K562 (cell line): ENCODE results near the gene SHTN1. TPM values are rescaled to one million over a fixed set of nuclear protein-coding genes. Genes with fewer than 3 reads are reported as not detected.

ENCODE experiments used
- ATAC-seq: fragments of 200-7000 bp; cut with Tn5 transposase; 3 replicates; pipeline ENCODE4 v1.9.1; 2020; ENCODE audit warnings: moderate library complexity
- BruUV-seq: library from RNA; stranded (reverse); fragments of 400-500 nt; replicated peaks from 2 replicates; lab custom pipeline; 2021; lab: Mats Ljungman, UMichigan
- CTCF ChIA-PET: fragments of 300-600 bp; formaldehyde crosslinking; extraction: SDS; loops from one replicate; lab custom pipeline; 2021; ENCODE audit warnings: low intra/inter-chr PET ratio; lab: Yijun Ruan, JAX
- POLR2A ChIA-PET: fragments of 300-600, 350-650 bp; sonication (Branson Sonifier 250); formaldehyde crosslinking; extraction: SDS; loops from one replicate; lab custom pipeline; 2021; ENCODE audit warnings: antibody characterized with exemption, inconsistent platforms; lab: Yijun Ruan, JAX
- DNase-seq, 4 experiments: peaks; one replicate each; pipeline versions ENCODE4 v3.0.0 to v3.0.0-alpha.2; 2011 to 2018; ENCODE audit warnings: low spot score in 3 of 4, mixed read lengths in 3 of 4; ENCODE audit errors: extremely low read depth in 1 of 4
- FAIRE-seq: peaks from 2 replicates; lab custom pipeline; 2011; peaks lifted over from hg19 to GRCh38; lab: Jason Lieb, UNC
- H2AFZ ChIP-seq: 2 replicates; pipeline ENCODE4 v1.6.0; 2011; ENCODE audit warnings: low read depth, low read length, control low read depth, inconsistent platforms
- H3K27ac ChIP-seq: fragments of 200-600 bp; 3 replicates; pipeline ENCODE4 v1.8.0; 2011; ENCODE audit warnings: low read depth, mild to moderate bottlenecking, control low read depth, inconsistent platforms, low read length, moderate library complexity, mixed read lengths; ENCODE audit errors: extremely low read depth
- H3K27me3 ChIP-seq, 2 experiments: fragments of 300-600 bp in 1 of 2; 2 replicates in 1 of 2; 3 replicates in 1 of 2; pipeline versions ENCODE4 v1.6.0 to v1.8.0; 2011; ENCODE audit warnings: inconsistent platforms in 2 of 2, low read length in 2 of 2, mild to moderate bottlenecking in 1 of 2, mixed read lengths in 1 of 2, moderate library complexity in 1 of 2; ENCODE audit not compliant: control insufficient read depth in 2 of 2, insufficient read depth in 2 of 2
- H3K36me3 ChIP-seq: fragments of 300-600 bp; 3 replicates; pipeline ENCODE4 v1.8.0; 2011; ENCODE audit warnings: mild to moderate bottlenecking, low read length, inconsistent platforms; ENCODE audit not compliant: control insufficient read depth, insufficient read depth
- H3K4me1 ChIP-seq, 2 experiments: fragments of 200-600 bp in 1 of 2; replicated peaks in 1 of 2; 2 replicates in 1 of 2; 3 replicates in 1 of 2; pipeline versions ENCODE4 v1.5.1 to v1.8.0; 2011; ENCODE audit warnings: inconsistent platforms in 2 of 2, low read length in 2 of 2, mild to moderate bottlenecking in 1 of 2, mixed read lengths in 1 of 2, moderate library complexity in 1 of 2; ENCODE audit not compliant: control insufficient read depth in 2 of 2, insufficient read depth in 2 of 2
- H3K4me2 ChIP-seq: 2 replicates; pipeline ENCODE4 v1.6.1; 2011; ENCODE audit warnings: low read length, control low read depth, inconsistent platforms, mixed read lengths; ENCODE audit not compliant: insufficient read depth
- H3K4me3 ChIP-seq: fragments of 200-600 bp; sonication (generic), shearing (Covaris generic); 2 replicates; pipeline ENCODE4 v1.5.1; 2016; ENCODE audit warnings: control low read depth, inconsistent platforms
- H3K79me2 ChIP-seq: fragments of 200-600 bp; 3 replicates; pipeline ENCODE4 v1.8.0; 2011; ENCODE audit warnings: low read length, inconsistent platforms; ENCODE audit not compliant: control insufficient read depth, insufficient read depth
- H3K9ac ChIP-seq, 2 experiments: 2 replicates each; pipeline versions ENCODE4 v1.6.0 to v1.6.1; 2011; ENCODE audit warnings: low read depth in 2 of 2, low read length in 2 of 2, control low read depth in 1 of 2, inconsistent platforms in 1 of 2, mild to moderate bottlenecking in 1 of 2, mixed read lengths in 1 of 2; ENCODE audit not compliant: insufficient read depth in 1 of 2
- H3K9me1 ChIP-seq: one replicate; pipeline ENCODE4 v1.6.0; 2011; ENCODE audit warnings: inconsistent platforms, mild to moderate bottlenecking, low read length, moderate library complexity; ENCODE audit not compliant: control insufficient read depth, insufficient read depth
- H3K9me3 ChIP-seq: replicated peaks from 2 replicates; pipeline ENCODE4 v1.5.1; 2011; ENCODE audit warnings: low read depth, low read length, inconsistent platforms; ENCODE audit not compliant: control insufficient read depth, insufficient read depth
- H4K20me1 ChIP-seq: replicated peaks from 2 replicates; pipeline ENCODE4 v1.6.1; 2011; ENCODE audit warnings: low read length, inconsistent platforms, mixed read lengths; ENCODE audit not compliant: control insufficient read depth, insufficient read depth
- FOXA1 ChIP-seq: fragments of 450-650 bp; IDR thresholded peaks from 2 replicates; pipeline ENCODE4 v1.6.1; 2016; ENCODE audit warnings: mild to moderate bottlenecking, borderline replicate concordance
- GTF2F1 ChIP-seq: IDR thresholded peaks from 2 replicates; pipeline ENCODE4 v1.6.1; 2011; ENCODE audit warnings: low read depth, low read length, improper control_type of control experiment
- ILF3 ChIP-seq: fragments of 450-650 bp; IDR thresholded peaks from 2 replicates; pipeline ENCODE4 v1.6.1; 2018; ENCODE audit warnings: antibody characterized with exemption, mild to moderate bottlenecking, moderate library complexity, borderline replicate concordance
- MEIS2 ChIP-seq: fragments of 450-650 bp; IDR thresholded peaks from 2 replicates; pipeline ENCODE4 v1.6.1; 2014; ENCODE audit warnings: mild to moderate bottlenecking; ENCODE audit not compliant: partially characterized antibody
- MTA3 ChIP-seq: fragments of 450-650 bp; formaldehyde crosslinking; IDR thresholded peaks from 2 replicates; pipeline ENCODE4 v1.6.1; 2017; ENCODE audit warnings: mild to moderate bottlenecking, borderline replicate concordance
- MYNN ChIP-seq, 2 experiments: sonication (generic); formaldehyde crosslinking in 1 of 2; IDR thresholded peaks; 2 replicates each; pipeline versions ENCODE4 v1.5.0 to v1.6.1; 2016 to 2020; ENCODE audit warnings: antibody characterized with exemption in 1 of 2, missing genetic modification reagents in 1 of 2
- POLR2AphosphoS2 ChIP-seq: IDR thresholded peaks from 2 replicates; pipeline ENCODE4 v1.6.1; 2012; ENCODE audit warnings: low read length, improper control_type of control experiment
- SMARCE1 ChIP-seq: fragments of 450-650 bp; IDR thresholded peaks from 2 replicates; pipeline ENCODE4 v1.7.1; 2016; ENCODE audit warnings: mild to moderate bottlenecking
- SPI1 ChIP-seq: IDR thresholded peaks from 2 replicates; pipeline ENCODE4 v1.6.1; 2011; ENCODE audit warnings: low read depth, low read length, control low read depth, borderline replicate concordance
- U2AF2 ChIP-seq: fragments of 200-400 bp; formaldehyde crosslinking; optimal IDR thresholded peaks from 2 replicates; pipeline ENCODE3; 2017; ENCODE audit warnings: low read depth, mild to moderate bottlenecking, low read length
- ZNF165 ChIP-seq: fragments of 250-450 bp; sonication (Bioruptor Pico); IDR thresholded peaks from 2 replicates; pipeline ENCODE4 v1.4.0; 2020; ENCODE audit warnings: borderline replicate concordance
- ZNF217 ChIP-seq: sonication (generic); formaldehyde crosslinking; IDR thresholded peaks from 2 replicates; pipeline ENCODE4 v1.8.0; 2022; ENCODE audit warnings: mild to moderate bottlenecking, missing genetic modification reagents
- ZNF354B ChIP-seq: fragments of 250-450 bp; sonication (Bioruptor Pico); IDR thresholded peaks from 2 replicates; pipeline ENCODE4 v1.4.0; 2020
- WGBS: fragments of 100-300 bp; shearing (Covaris generic); methylation state at CpG from one replicate; pipeline ENCODE4 v1.1.6; 2016; ENCODE audit warnings: low coverage, mixed read lengths; ENCODE audit not compliant: insufficient coverage; ENCODE audit errors: missing lambda C conversion rate; 5-methylcytosine and 5-hydroxymethylcytosine counted together
- in situ Hi-C: fragments of 300-500 bp; cut with MboI; formaldehyde crosslinking; loops from 4 replicates; pipeline ENCODE4 v1.15.0; 2018; ENCODE audit warnings: inconsistent platforms, mixed read lengths
- intact Hi-C: fragments of 100-400 bp; cut with micrococcal nuclease; formaldehyde crosslinking; loops from 2 replicates; pipeline ENCODE4 v1.14.2; 2022
- polyA plus RNA-seq, 8 experiments: library from polyadenylated mRNA; depleted of rRNA in 4 of 8; stranded (reverse) in 5 of 8; unstranded in 3 of 8; fragments of >200 nt; fragmentation: Nextera tagmentation in 2 of 8; fragmentation: Illumina TruSeq in 1 of 8; extraction: Ambion mirVana in 2 of 8; extraction: Trizol in 1 of 8; gene quantifications; 2 replicates each; pipeline versions ENCODE4 v1.2.1 to v1.2.3, GENCODE V29; 2011 to 2014; ENCODE audit warnings: inconsistent platforms in 1 of 8, missing spikeins in 1 of 8
- total RNA-seq, 7 experiments: library from RNA; depleted of rRNA in 6 of 7; stranded (reverse); fragments of >200 nt in 6 of 7; fragmentation: Illumina TruSeq in 2 of 7; extraction: Trizol in 2 of 7; gene quantifications; 2 replicates each; pipeline versions ENCODE4 v1.2.1 to v1.2.3, GENCODE V29; 2011 to 2021; ENCODE audit warnings: low replicate concordance in 1 of 7
- TF ChIP-seq, protein P1 (sequence below): fragments of 450-650 bp; IDR thresholded peaks from 2 replicates; pipeline ENCODE4 v1.6.1; 2017; ENCODE audit warnings: mild to moderate bottlenecking, moderate library complexity
- TF ChIP-seq, protein P2 (sequence below): sonication (generic); formaldehyde crosslinking; IDR thresholded peaks from 2 replicates; pipeline ENCODE4 v1.8.0; 2022; ENCODE audit warnings: mild to moderate bottlenecking, missing genetic modification reagents
- TF ChIP-seq, protein P3 (sequence below), 2 experiments: fragments of 450-650 bp; conservative IDR thresholded peaks; 2 replicates each; pipeline ENCODE4 v1.6.1; 2017; ENCODE audit warnings: mild to moderate bottlenecking in 2 of 2, moderate library complexity in 2 of 2
- TF ChIP-seq, protein P4 (sequence below): fragments of 250-450 bp; sonication (Bioruptor Pico); IDR thresholded peaks from 2 replicates; pipeline ENCODE4 v1.4.0; 2020; ENCODE audit warnings: mild to moderate bottlenecking, moderate library complexity, borderline replicate concordance

The SHTN1 gene
- total and polyA plus RNA-seq, 9 of the 15 experiments (the other 6 are each of a cell fraction or from before 2014, with no cell fraction given) = 5.4 to 21.3 (median 13.3) TPM

DNA sequence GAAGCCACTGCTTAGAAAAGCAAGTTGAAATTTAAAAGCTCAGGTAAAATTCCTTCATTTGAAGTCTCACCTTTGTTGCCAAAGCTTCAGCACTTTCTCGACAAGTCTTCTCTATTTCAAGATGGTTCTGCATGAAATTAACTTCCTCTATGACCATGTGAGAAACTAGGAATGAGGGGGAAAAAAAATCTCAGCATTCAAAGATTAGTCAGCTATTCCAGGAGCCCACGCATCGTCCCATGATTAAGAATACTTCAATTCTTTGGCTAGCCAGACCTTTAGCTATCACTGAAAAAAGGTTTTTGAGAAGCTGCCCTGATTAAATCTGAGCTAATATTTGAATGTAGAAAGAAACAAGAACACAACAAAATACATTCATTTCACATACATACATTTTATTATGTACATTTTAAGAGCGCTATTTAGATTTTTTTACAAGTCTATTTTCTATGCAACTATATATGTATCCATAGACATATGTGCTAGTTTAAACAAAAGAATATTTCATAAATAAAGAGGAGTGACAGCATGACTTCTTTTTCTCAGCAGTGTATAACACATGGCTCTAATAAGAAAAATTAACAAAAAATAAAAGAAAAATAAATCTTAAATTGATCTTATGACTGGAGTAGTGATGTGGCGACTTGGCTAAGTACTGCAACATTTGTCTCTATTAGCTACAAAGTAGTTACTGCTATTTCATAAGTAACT lies 44.8 kb downstream of the SHTN1 start:
- intact Hi-C loops (no loop called here), in situ Hi-C loops (no loop called here)
- FAIRE-seq = no peak
- Histone ChIP-seq H3K79me2 (no peaks in the 10 kb centered on the region), H3K27ac (no peak overlapping the region), H3K9me1 (no peaks in the 10 kb centered on the region), H3K9me3 (no peaks in the 10 kb centered on the region), H3K4me2 (no peak overlapping the region), H3K27me3 (no peaks in the 10 kb centered on the region), H2AFZ (no peak overlapping the region), H4K20me1 (no peaks in the 10 kb centered on the region), H3K9ac (no peak overlapping the region), H3K4me3 (no peak overlapping the region), H3K36me3 (peaks cover 10% of the 10 kb centered on the region; the same call in 2 of the 3 replicates), H3K4me1 (no peaks in the 10 kb centered on the region)
- ChIA-PET POLR2A (no interaction called here), CTCF (no interaction called here)
- 93% methylated on average over 5 of the region's 5 CpGs for WGBS
- no peak for ATAC-seq
- no TSS peak for BruUV-seq
- DNase-seq = no peak
- TF ChIP-seq, protein P1, sequence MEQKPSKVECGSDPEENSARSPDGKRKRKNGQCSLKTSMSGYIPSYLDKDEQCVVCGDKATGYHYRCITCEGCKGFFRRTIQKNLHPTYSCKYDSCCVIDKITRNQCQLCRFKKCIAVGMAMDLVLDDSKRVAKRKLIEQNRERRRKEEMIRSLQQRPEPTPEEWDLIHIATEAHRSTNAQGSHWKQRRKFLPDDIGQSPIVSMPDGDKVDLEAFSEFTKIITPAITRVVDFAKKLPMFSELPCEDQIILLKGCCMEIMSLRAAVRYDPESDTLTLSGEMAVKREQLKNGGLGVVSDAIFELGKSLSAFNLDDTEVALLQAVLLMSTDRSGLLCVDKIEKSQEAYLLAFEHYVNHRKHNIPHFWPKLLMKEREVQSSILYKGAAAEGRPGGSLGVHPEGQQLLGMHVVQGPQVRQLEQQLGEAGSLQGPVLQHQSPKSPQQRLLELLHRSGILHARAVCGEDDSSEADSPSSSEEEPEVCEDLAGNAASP = no peak
- no peak for TF ChIP-seq ZNF354B (CRISPR knock-in tag)
- TF ChIP-seq SMARCE1 = no peak
- no peak for TF ChIP-seq ILF3
- no peak for TF ChIP-seq SPI1
- TF ChIP-seq MEIS2 = no peak
- TF ChIP-seq, protein P2, sequence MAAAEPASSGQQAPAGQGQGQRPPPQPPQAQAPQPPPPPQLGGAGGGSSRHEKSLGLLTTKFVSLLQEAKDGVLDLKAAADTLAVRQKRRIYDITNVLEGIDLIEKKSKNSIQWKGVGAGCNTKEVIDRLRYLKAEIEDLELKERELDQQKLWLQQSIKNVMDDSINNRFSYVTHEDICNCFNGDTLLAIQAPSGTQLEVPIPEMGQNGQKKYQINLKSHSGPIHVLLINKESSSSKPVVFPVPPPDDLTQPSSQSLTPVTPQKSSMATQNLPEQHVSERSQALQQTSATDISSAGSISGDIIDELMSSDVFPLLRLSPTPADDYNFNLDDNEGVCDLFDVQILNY (CRISPR knock-in tag) = no peak
- no peak for TF ChIP-seq FOXA1
- no peak for TF ChIP-seq MTA3
- no peak for TF ChIP-seq ZNF165
- TF ChIP-seq, protein P3, sequence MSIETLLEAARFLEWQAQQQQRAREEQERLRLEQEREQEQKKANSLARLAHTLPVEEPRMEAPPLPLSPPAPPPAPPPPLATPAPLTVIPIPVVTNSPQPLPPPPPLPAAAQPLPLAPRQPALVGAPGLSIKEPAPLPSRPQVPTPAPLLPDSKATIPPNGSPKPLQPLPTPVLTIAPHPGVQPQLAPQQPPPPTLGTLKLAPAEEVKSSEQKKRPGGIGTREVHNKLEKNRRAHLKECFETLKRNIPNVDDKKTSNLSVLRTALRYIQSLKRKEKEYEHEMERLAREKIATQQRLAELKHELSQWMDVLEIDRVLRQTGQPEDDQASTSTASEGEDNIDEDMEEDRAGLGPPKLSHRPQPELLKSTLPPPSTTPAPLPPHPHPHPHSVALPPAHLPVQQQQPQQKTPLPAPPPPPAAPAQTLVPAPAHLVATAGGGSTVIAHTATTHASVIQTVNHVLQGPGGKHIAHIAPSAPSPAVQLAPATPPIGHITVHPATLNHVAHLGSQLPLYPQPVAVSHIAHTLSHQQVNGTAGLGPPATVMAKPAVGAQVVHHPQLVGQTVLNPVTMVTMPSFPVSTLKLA (conservative IDR thresholded peaks at IDR 0.05) = no peak
- no peak for TF ChIP-seq GTF2F1
- no peak for TF ChIP-seq U2AF2
- TF ChIP-seq ZNF217 (CRISPR knock-in tag) = no peak
- no peak for TF ChIP-seq MYNN (IDR thresholded peaks at IDR 0.05)
- TF ChIP-seq MYNN (CRISPR knock-in tag; IDR thresholded peaks at IDR 0.05) = no peak
- TF ChIP-seq POLR2AphosphoS2 = no peak
- TF ChIP-seq, protein P4, sequence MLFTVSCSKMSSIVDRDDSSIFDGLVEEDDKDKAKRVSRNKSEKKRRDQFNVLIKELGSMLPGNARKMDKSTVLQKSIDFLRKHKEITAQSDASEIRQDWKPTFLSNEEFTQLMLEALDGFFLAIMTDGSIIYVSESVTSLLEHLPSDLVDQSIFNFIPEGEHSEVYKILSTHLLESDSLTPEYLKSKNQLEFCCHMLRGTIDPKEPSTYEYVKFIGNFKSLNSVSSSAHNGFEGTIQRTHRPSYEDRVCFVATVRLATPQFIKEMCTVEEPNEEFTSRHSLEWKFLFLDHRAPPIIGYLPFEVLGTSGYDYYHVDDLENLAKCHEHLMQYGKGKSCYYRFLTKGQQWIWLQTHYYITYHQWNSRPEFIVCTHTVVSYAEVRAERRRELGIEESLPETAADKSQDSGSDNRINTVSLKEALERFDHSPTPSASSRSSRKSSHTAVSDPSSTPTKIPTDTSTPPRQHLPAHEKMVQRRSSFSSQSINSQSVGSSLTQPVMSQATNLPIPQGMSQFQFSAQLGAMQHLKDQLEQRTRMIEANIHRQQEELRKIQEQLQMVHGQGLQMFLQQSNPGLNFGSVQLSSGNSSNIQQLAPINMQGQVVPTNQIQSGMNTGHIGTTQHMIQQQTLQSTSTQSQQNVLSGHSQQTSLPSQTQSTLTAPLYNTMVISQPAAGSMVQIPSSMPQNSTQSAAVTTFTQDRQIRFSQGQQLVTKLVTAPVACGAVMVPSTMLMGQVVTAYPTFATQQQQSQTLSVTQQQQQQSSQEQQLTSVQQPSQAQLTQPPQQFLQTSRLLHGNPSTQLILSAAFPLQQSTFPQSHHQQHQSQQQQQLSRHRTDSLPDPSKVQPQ = no peak
